HCT116 (cell line): Measurements from ENCODE around the gene FAM131C.

Source experiments
- EGR1 ChIP-seq: IDR thresholded peaks from 2 replicates; pipeline ENCODE4 v1.6.1; 2012; ENCODE audit warnings: low read depth
- EZH2 ChIP-seq: fragments of 200-600 bp; sonication (generic); IDR thresholded peaks from 2 replicates; pipeline ENCODE4 v1.6.1; 2017; ENCODE audit warnings: antibody characterized with exemption, mixed run types
- POLR2A ChIP-seq: IDR thresholded peaks from 2 replicates; pipeline ENCODE4 v1.7.0; 2011; ENCODE audit warnings: borderline replicate concordance; ENCODE audit not compliant: insufficient read depth, insufficient read length; ENCODE audit errors: extremely low read depth
- POLR2AphosphoS5 ChIP-seq: IDR thresholded peaks from 2 replicates; pipeline ENCODE4 v1.6.1; 2011; ENCODE audit warnings: mild to moderate bottlenecking, low read depth, low read length, moderate library complexity
- SIN3A ChIP-seq: IDR thresholded peaks from 2 replicates; pipeline ENCODE4 v1.6.1; 2012; ENCODE audit warnings: low read depth
- TCF7L2 ChIP-seq: IDR thresholded peaks from 2 replicates; pipeline ENCODE4 v1.7.0; 2011; ENCODE audit warnings: borderline replicate concordance, inconsistent platforms; ENCODE audit not compliant: insufficient read depth, insufficient read length; ENCODE audit errors: extremely low read depth
- TF ChIP-seq, protein P1 (sequence below), 3 experiments: fragments of 200-600 bp in 1 of 3; sonication (generic) in 1 of 3; IDR thresholded peaks in 2 of 3; conservative IDR thresholded peaks in 1 of 3; 2 replicates each; pipeline ENCODE4 v1.5.1; 2012 to 2017; ENCODE audit warnings: low read depth in 2 of 3, low read length in 2 of 3, antibody characterized with exemption in 1 of 3, borderline replicate concordance in 1 of 3, control low read depth in 1 of 3, mild to moderate bottlenecking in 1 of 3, mixed read lengths in 1 of 3, mixed run types in 1 of 3, moderate library complexity in 1 of 3; ENCODE audit not compliant: insufficient read depth in 1 of 3

DNA sequence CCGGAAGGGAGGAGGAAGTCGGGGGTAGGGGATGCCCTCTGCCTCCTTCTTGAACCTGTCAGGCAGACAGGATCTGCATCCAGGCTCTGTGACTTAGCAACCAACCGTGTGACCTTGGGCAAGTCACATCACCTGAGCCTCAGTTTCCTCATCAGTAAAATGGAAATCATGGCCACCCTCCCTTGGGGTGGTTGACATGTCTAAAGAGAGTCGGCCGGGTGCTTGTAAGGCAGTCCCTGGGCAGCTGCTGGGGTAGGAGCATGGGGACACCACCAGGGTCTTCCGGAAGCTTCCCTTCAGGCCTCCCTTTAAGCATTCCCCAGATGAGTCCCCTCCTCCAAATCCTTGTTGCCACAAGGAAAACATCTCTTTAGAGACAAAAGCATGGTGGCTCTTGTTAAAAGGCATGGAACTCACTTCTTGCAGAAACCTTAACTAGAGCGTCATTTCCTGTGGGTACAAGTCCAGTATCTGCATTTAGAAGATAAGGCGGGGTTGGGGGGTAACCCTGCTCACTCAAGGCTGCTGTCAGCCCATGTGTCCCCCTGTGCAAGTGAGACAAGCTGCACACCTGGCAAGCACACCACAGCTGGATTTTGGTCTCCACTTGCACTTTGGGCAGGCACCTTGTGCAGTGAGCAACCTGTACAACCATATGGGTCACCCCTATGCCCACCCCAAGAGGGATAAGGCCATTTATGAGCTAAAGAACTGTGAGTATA is 19.5 kb downstream of the FAM131C start:
- TF ChIP-seq POLR2AphosphoS5 = no peak
- TF ChIP-seq, protein P1, sequence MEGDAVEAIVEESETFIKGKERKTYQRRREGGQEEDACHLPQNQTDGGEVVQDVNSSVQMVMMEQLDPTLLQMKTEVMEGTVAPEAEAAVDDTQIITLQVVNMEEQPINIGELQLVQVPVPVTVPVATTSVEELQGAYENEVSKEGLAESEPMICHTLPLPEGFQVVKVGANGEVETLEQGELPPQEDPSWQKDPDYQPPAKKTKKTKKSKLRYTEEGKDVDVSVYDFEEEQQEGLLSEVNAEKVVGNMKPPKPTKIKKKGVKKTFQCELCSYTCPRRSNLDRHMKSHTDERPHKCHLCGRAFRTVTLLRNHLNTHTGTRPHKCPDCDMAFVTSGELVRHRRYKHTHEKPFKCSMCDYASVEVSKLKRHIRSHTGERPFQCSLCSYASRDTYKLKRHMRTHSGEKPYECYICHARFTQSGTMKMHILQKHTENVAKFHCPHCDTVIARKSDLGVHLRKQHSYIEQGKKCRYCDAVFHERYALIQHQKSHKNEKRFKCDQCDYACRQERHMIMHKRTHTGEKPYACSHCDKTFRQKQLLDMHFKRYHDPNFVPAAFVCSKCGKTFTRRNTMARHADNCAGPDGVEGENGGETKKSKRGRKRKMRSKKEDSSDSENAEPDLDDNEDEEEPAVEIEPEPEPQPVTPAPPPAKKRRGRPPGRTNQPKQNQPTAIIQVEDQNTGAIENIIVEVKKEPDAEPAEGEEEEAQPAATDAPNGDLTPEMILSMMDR (IDR thresholded peaks at IDR 0.05 in 2 of 3, conservative IDR thresholded peaks at IDR 0.05 in 1 of 3; ENCODE audit: borderline replicate concordance in 1 of 3, insufficient read depth in 1 of 3, low read depth in 2 of 3, low read length in 2 of 3) = no peak
- TF ChIP-seq TCF7L2 = no peak
- no peak for TF ChIP-seq EZH2
- TF ChIP-seq SIN3A = no peak
- TF ChIP-seq POLR2A = no peak
- TF ChIP-seq EGR1 = no peak
